Large intestine (tissue), 3 donors: ENCODE data around the gene TRAPPC2L. TPM values are rescaled to one million over a fixed set of nuclear protein-coding genes. Genes with fewer than 3 reads are reported as not detected.

Experiments used
- DNase-seq, 2 donors: peaks; one replicate each; pipeline versions ENCODE4 v3.0.0 to v3.0.0-alpha.2; 2013
- H3K27ac ChIP-seq: one replicate; pipeline ENCODE4 v1.5.1; 2013; ENCODE audit warnings: low read length
- H3K27me3 ChIP-seq: 2 replicates; pipeline ENCODE4 v1.6.1; 2013; ENCODE audit warnings: low read length; ENCODE audit not compliant: control insufficient read depth, insufficient read depth
- H3K36me3 ChIP-seq: 2 replicates; pipeline ENCODE4 v1.6.1; 2013; ENCODE audit warnings: low read length; ENCODE audit not compliant: control insufficient read depth, insufficient read depth
- H3K4me1 ChIP-seq: one replicate; pipeline ENCODE4 v1.6.1; 2013; ENCODE audit warnings: low read length; ENCODE audit not compliant: control insufficient read depth, insufficient read depth
- H3K4me3 ChIP-seq: one replicate; pipeline ENCODE4 v1.5.1; 2013; ENCODE audit warnings: low read length
- H3K9me3 ChIP-seq: one replicate; pipeline ENCODE4 v1.6.1; 2013; ENCODE audit warnings: mild to moderate bottlenecking, low read depth, low read length, moderate library complexity; ENCODE audit not compliant: control insufficient read depth
- WGBS: methylation state at CpG from one replicate; pipeline ENCODE4 v1.1.5; 2013; ENCODE audit warnings: low lambda C conversion rate; ENCODE audit not compliant: insufficient coverage; 5-methylcytosine and 5-hydroxymethylcytosine counted together
- polyA plus RNA-seq: library from polyadenylated mRNA; unstranded; fragments of 120-200 nt; gene quantifications from one replicate; pipeline ENCODE4 v1.2.1, GENCODE V29; 2013

TRAPPC2L gene
- polyA plus RNA-seq, 1 donor = 96.0 TPM

DNA sequence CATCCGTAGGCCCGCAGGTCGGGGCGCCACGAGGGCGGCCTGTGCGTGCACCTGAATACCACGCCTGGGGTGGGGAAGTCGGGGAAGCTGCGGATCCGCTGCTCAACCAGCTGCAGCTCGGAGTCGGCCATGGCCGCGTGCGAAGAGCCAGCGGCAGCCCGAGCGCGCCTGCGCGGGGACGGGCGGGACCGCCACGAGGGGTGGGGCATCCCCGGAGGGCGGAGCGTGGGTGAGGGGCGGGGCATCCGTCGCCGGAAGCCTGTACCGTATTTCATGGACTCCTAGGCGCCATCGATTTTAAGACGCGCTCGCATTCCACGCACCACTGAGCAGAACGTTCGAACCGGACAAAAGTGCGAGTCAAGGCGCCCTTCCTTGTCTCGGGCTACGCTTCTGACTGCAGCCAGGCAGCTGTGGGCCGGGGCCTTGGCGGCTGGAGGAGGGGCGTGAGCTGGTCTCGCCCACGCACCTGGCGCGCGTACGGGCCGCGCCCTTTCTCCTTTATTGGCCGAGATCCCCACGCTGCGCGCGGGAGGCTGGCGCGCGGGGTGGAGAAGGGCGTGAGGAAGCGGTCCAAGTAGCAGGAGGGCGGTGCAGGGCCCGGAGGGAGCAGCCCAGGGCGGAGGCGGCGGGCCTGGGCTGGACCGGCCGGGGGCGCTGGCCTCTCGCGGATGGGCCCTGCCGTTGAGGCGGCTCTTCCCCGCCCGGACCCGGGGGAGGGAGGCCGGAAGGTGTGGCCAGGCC lies 45.0 kb upstream of the TRAPPC2L start, which contains the start of gene APRT:
TSS of gene APRT (minus strand) at position 160 of the 744 bp plus-strand sequence. CDS start at position 131, 29 bp downstream.
- H3K27ac ChIP-seq = peak within 1 kb of the TSS; percentile 95
- no peaks in the 10 kb centered on the region for H3K27me3 ChIP-seq
- H3K4me3 ChIP-seq = peak within 1 kb of the TSS; percentile 76
- peaks cover 2% of the 10 kb centered on the region for H3K9me3 ChIP-seq
- peak; percentile 92 to 95 for DNase-seq
- peaks cover 32% of the 10 kb centered on the region for H3K4me1 ChIP-seq
- WGBS = no CpG with 5 or more reads among the region's 84 CpGs
- H3K36me3 ChIP-seq = peaks cover 26% of the 10 kb centered on the region

DNA sequence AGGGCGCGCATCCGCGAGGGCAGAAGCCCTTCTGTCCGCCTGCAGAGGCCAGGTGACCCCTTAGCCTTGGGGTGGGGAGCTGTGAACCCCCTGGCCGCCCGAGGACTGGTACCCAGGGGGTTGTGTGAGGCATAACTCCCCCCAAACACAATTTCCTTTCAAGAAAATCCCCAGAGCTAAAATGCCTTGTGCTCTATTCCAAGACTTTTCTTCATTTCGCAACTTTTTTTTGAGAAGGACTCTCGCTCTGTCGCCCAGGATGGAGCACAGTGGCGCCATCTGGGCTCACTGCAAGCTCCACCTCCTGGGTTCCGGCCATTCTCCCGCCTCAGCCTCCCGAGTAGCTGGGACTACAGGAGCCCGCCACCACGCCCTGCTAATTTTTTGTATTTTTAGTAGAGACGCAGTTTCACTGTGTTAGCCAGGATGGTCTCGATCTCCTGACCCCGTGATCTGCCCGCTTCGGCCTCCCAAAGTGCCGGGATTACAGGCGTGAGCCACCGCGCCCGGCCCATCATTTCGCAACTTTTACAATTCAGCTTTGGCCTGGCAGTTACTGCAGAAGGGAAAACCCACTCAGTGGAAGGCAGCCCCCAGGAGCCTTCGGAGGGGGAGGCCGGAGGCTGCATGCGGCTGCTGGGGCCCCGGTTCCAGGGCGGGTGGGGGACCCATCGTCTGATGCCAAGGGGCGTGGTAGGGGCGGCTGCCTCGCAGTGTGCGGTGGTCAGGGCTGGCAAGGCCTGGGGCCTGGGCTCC lies 44.2 kb upstream of the TRAPPC2L start:
- H3K4me1 ChIP-seq = peaks cover 32% of the 10 kb centered on the region
- DNase-seq = no peak
- H3K9me3 ChIP-seq = peaks cover 2% of the 10 kb centered on the region
- peak overlapping the region; percentile 95 for H3K27ac ChIP-seq
- peaks cover 25% of the 10 kb centered on the region for H3K36me3 ChIP-seq
- no CpG with 5 or more reads among the region's 37 CpGs for WGBS
- no peaks in the 10 kb centered on the region for H3K27me3 ChIP-seq
- H3K4me3 ChIP-seq = peak overlapping the region; percentile 74

DNA sequence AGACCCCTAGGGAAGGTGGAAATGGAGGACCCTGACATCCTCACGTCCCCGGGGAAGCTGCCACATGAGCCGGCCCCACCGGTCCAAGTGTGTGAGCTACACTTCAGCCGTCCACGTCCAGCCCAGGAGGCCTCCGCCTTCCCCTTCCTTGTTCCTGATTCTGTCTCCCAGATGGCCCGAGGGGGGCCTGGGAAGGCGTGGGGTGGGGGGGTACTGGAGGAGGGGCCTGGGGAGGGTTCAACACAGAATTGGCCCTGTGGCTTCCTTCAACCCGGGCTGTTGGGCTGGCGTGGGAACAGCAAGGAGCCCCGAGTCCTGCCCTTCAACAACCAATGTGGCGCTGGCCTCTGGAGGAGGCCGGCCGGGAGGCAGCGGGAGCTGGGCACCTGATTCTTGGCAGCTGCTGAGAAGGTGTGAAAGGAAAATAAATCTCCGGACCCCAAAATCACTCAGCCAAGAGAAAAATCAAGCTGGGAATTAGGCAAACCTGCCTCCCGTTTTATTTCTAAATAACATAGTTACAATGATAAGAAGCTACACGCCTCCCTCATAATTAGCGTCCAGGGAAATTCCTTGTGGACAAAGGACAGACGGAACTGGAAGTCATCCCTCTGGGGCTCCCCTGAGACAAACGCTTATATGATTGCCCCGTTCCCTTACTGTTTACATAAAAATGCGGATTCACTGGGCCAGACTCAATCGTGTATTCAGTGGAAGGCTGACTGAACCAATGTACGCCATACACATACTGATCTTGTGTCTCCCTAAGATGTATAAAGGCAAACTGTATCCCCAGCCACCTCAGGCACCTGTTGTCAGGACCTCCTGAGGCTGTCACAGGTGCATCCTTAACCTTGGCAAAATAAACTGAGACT lies 43.4 kb upstream of the TRAPPC2L start:
- H3K9me3 ChIP-seq = peaks cover 2% of the 10 kb centered on the region
- WGBS = no CpG with 5 or more reads among the region's 26 CpGs
- H3K4me3 ChIP-seq = no peak overlapping the region
- no peaks in the 10 kb centered on the region for H3K27me3 ChIP-seq
- H3K36me3 ChIP-seq = peaks cover 16% of the 10 kb centered on the region
- no peak for DNase-seq
- no peak overlapping the region for H3K27ac ChIP-seq
- peaks cover 32% of the 10 kb centered on the region for H3K4me1 ChIP-seq

DNA sequence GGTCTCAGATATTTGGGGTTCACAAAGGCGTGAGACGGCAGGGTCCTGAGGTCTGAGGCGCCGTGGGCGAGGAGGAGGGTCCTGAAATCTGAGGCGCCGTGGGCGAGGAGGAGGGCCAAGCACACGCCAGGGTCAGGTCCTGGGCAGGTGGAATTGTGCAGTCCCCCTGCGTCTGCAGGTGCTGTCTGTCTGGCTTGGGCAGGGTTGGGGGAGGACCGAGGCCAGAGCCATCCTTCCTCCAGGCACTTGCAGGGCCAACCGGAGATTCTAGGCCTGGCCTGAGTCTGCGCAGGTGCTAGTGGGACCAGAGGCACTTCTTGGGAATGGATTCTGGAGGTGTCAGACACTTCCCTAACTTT lies 42.8 kb upstream of the TRAPPC2L start:
- peaks cover 32% of the 10 kb centered on the region for H3K4me1 ChIP-seq
- WGBS = no CpG with 5 or more reads among the region's 13 CpGs
- no peak overlapping the region for H3K4me3 ChIP-seq

DNA sequence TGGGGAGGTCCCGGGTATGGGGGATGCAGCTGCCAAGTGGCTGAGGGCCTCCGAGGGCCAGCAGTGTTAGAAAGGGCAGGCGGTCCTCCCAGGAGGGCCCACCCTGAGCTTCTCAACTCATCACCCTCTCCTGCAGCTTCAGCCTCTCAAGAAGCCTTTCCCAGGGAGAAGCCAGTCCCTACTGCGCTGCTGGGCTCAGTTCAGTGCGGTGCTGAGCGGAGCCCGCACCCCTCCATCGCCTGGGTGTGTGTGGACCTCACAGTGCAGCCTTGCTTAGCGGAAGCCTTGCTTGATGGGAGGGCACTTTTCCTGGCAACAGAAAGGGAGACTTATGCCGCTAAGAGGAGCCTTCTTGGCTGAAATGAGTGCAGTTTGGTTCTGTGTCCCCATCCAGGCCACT lies 41.7 kb upstream of the TRAPPC2L start:
- peaks cover 2% of the 10 kb centered on the region for H3K9me3 ChIP-seq
- peaks cover under 1% of the 10 kb centered on the region for H3K36me3 ChIP-seq
- no peak overlapping the region for H3K27ac ChIP-seq
- H3K4me1 ChIP-seq = peaks cover 28% of the 10 kb centered on the region
- H3K27me3 ChIP-seq = no peaks in the 10 kb centered on the region
- DNase-seq = no peak
- WGBS = no CpG with 5 or more reads among the region's 10 CpGs
- H3K4me3 ChIP-seq = no peak overlapping the region

More for the DNA sequence above, 42.8 kb upstream of the TRAPPC2L start:
- peaks cover 11% of the 10 kb centered on the region for H3K36me3 ChIP-seq
- H3K27ac ChIP-seq = no peak overlapping the region
- H3K9me3 ChIP-seq = peaks cover 2% of the 10 kb centered on the region
- DNase-seq = no peak
- no peaks in the 10 kb centered on the region for H3K27me3 ChIP-seq

DNA sequence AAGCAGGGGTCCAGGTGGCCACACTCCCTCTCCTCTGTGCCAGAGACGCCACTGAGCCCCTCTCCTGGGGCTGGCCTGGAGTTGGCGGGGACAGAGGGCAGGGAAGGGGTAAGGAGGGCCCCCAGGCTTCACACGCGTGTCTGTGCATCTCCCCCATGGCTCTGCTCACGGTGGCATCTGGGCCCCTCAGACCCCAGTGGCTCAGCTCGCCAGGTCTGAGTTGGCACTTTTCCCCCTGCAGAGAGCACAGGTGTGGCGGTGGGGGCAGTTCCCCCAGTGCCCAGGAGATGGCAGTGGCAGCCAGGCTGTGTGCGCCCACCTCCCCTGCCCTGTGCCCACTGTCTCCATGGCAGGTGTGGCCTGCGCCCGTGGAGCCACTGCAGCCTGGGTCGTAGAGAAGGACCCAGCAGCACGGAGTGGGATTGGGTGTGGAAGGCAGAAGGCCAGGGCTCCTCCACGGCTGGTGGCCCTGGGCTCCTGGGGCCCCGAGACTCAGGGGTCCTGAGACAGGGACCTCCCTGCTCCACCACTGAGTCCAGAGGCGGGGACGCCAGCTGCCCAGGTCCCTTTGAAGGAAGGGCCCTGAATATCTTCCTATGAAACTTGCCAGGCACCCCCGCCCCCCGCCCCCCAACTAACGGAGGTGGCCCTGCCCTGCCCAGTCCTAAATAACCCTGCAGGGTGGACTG lies 40.9 kb upstream of the TRAPPC2L start:
- Histone ChIP-seq H3K27me3 (no peaks in the 10 kb centered on the region), H3K9me3 (peaks cover 2% of the 10 kb centered on the region), H3K4me3 (no peak overlapping the region), H3K4me1 (peaks cover 20% of the 10 kb centered on the region), H3K27ac (no peak overlapping the region), H3K36me3 (no peaks in the 10 kb centered on the region)
- WGBS = no CpG with 5 or more reads among the region's 19 CpGs
- DNase-seq = no peak

DNA sequence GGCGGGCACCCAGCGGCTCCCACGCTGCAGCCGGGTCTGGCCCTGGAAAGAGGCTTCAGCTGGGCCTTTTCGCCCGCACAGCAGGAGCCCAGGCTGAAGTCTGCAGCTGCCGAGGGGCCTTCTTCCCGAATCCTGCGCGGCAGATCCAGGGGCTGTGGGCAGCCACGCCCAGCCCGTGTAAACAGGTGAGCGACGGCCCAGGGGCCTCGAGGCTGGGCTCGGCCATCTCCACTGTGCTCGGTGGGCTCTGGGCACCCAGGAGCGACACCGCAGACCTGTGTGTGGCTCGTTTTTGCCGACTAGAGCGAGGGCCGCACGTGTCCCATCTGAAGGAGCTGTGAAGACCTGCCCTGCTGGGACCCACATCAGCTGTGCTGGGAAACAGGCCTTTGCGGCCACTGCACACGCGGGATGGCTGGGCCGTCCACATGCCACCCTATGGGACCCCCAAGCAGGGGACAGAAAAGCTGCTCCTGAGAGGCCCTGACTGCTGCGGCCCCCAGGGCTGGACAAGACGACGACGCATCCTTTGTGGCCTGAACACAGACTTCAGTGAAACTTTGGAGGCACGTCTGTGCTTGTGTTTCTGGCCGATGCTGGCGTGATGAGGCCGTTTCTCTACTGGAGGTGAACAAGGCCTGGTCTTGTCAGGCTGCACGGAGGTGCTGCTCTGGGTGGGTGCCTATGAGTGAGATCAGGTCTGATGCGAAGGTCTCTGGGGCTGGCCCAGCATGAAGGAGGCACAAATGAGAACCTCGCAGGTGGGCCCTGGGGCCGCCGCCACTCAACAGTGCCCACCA lies 40.0 kb upstream of the TRAPPC2L start:
- H3K36me3 ChIP-seq = peaks cover 7% of the 10 kb centered on the region
- H3K4me1 ChIP-seq = peaks cover 19% of the 10 kb centered on the region
- WGBS = no CpG with 5 or more reads among the region's 41 CpGs
- H3K27ac ChIP-seq = no peak overlapping the region
- DNase-seq = no peak
- no peak overlapping the region for H3K4me3 ChIP-seq
- H3K9me3 ChIP-seq = peaks cover 2% of the 10 kb centered on the region
- H3K27me3 ChIP-seq = no peaks in the 10 kb centered on the region

DNA sequence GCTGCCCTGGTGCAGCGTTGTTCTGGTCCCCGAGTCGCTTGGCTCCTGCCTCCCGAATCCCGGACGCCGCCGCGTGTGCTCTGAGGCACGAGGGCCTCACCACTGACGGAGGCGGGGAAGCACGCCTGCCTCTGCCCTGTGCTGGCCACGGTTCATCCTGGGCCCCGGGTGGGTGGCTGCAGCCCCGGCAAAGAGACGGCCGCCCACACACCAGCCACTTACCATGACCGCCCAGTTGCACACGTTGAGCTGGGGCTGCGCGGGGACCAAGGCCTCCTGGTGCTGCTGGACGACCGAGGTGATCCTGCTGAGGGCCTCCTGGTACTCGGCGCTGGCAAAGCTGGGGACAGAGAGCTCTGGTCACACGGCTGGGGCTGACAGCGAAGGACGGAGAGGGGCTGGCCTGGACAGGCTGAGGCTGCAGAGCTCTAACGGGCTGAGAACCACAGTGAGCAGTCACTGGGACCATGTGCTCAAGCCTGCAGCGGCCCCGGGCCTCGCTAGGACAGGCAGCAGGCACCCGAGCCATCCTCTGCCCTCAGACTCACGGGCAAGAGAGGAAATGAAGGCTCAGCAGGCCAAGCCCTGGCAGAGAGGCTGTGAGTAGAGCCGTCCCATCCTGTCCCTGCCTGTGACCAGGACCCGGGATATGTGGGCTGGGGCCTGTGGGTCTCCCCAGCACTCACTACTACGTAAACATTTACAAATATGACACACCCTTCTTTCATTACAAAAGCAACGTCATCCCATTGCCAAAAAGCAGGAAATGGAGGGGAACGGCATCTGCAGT lies 38.9 kb upstream of the TRAPPC2L start:
- Histone ChIP-seq H3K36me3 (peaks cover 17% of the 10 kb centered on the region), H3K9me3 (peaks cover under 1% of the 10 kb centered on the region), H3K27me3 (no peaks in the 10 kb centered on the region), H3K4me1 (peaks cover 12% of the 10 kb centered on the region), H3K27ac (no peak overlapping the region), H3K4me3 (no peak overlapping the region)
- DNase-seq = no peak
- WGBS = no CpG with 5 or more reads among the region's 40 CpGs

DNA sequence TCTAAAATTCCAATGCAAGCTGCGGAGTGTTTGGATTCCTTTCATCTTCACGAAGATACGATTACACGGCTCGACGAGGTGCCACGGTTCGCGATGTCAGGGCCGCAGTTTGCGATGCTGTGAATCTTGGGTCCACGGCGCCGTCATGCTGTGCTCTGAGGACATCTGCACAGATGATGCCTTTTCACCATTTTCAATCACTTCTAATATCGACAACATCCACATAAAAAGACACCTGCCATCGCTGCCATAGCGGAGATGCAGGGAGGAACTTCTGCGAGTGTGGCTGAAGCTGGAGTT lies 38.4 kb upstream of the TRAPPC2L start:
- no CpG with 5 or more reads among the region's 18 CpGs for WGBS
- Histone ChIP-seq H3K27me3 (no peaks in the 10 kb centered on the region), H3K9me3 (no peaks in the 10 kb centered on the region), H3K4me1 (peaks cover 7% of the 10 kb centered on the region), H3K4me3 (no peak overlapping the region), H3K27ac (no peak overlapping the region), H3K36me3 (peaks cover 20% of the 10 kb centered on the region)
- DNase-seq = no peak
